SU-DHL-6 (cell line): ENCODE measurements around the gene SSC5D.

Experiments used
- CTCF ChIP-seq: fragments of 200-600 bp; sonication (generic); IDR thresholded peaks from one replicate; pipeline ENCODE4 v1.5.1; 2017; ENCODE audit warnings: antibody characterized with exemption, mild to moderate bottlenecking, low read length, moderate library complexity; ENCODE audit not compliant: insufficient read depth, poor library complexity, severe bottlenecking
- EZH2phosphoT487 ChIP-seq: fragments of 200-600 bp; sonication (generic), shearing (Covaris generic); conservative IDR thresholded peaks from 2 replicates; pipeline ENCODE4 v1.6.1; 2018; ENCODE audit warnings: mild to moderate bottlenecking, antibody characterized with exemption, low read length, moderate library complexity, mixed read lengths

- TF ChIP-seq CTCF, result no peak
- TF ChIP-seq EZH2phosphoT487, result no peak
Observed at GRCh38 chr19:55468054-55468393, 20.2 kb upstream of the SSC5D start.
